KMS-11 (cell line): ENCODE data around the gene PPP1R12B.
A peak's percentile ranks its signal among the peaks of the same experiment; 100 is the strongest.
"Not testable (repeated sequence)": the region's sequence is repeated elsewhere in the genome, so short reads cannot be mapped to it uniquely, and the experiment has no call there.

Experiments
- H2AFZ ChIP-seq: fragments of 200-600 bp; sonication (generic); 2 replicates; pipeline ENCODE4 v1.6.1; 2016; ENCODE audit warnings: antibody characterized with exemption, mixed run types, low read depth
- H3K27ac ChIP-seq: fragments of 200-600 bp; sonication (generic); 2 replicates; pipeline ENCODE4 v1.6.1; 2016; ENCODE audit warnings: mild to moderate bottlenecking, mixed run types
- H3K27me3 ChIP-seq: fragments of 200-600 bp; sonication (generic); 2 replicates; pipeline ENCODE4 v1.6.1; 2017; ENCODE audit warnings: mild to moderate bottlenecking, low read depth, mixed run types, moderate library complexity; ENCODE audit not compliant: insufficient read depth
- H3K36me3 ChIP-seq: fragments of 200-600 bp; sonication (generic); 2 replicates; pipeline ENCODE4 v1.6.1; 2017; ENCODE audit warnings: mild to moderate bottlenecking, mixed run types; ENCODE audit not compliant: insufficient read depth
- H3K4me1 ChIP-seq: fragments of 200-600 bp; sonication (generic); 2 replicates; pipeline ENCODE4 v1.6.1; 2016; ENCODE audit warnings: mild to moderate bottlenecking, low read depth, mixed run types; ENCODE audit not compliant: poor library complexity, severe bottlenecking
- H3K4me2 ChIP-seq: fragments of 200-600 bp; sonication (generic); 2 replicates; pipeline ENCODE4 v1.7.0; 2016; ENCODE audit warnings: mild to moderate bottlenecking, mixed run types
- H3K4me3 ChIP-seq: fragments of 200-600 bp; sonication (generic); IDR thresholded peaks from 2 replicates; pipeline ENCODE4 v1.6.1; 2017; ENCODE audit warnings: low read depth, low read length, mixed read lengths; ENCODE audit not compliant: insufficient read depth
- H3K79me2 ChIP-seq: fragments of 200-600 bp; sonication (generic); 2 replicates; pipeline ENCODE4 v1.6.1; 2016; ENCODE audit warnings: low read depth, mixed run types; ENCODE audit not compliant: insufficient read depth
- H3K9ac ChIP-seq: fragments of 200-600 bp; sonication (generic); 2 replicates; pipeline ENCODE4 v1.6.1; 2016; ENCODE audit warnings: mild to moderate bottlenecking, mixed run types
- H4K20me1 ChIP-seq: fragments of 200-600 bp; sonication (generic); 2 replicates; pipeline ENCODE4 v1.6.1; 2016; ENCODE audit warnings: mild to moderate bottlenecking, mixed run types; ENCODE audit not compliant: insufficient read depth
- TF ChIP-seq, protein P1 (sequence below): fragments of 200-600 bp; sonication (generic); conservative IDR thresholded peaks from 2 replicates; pipeline ENCODE4 v1.6.1; 2017; ENCODE audit warnings: low read depth, mild to moderate bottlenecking, antibody characterized with exemption, low read length, moderate library complexity, mixed read lengths

The PPP1R12B gene

DNA sequence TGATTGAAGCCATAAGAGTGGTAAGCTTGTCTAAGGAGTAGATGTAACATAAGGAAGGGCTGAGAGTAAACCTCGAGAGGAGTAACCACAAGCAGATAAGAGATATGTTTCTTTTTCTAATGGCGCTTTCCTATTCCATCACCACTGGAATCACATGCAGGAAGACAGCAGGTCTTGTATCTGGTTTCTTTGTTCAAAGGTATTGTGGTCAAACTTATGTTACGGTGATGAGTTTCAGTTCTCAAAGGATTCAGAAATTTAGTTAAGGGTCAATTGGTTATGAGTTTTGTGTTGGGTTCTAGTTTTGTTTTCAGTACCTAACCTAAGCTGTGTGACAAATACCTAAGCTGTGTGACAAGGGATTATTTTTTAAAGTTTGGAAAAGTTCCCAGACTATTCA, 198.3 kb downstream of the PPP1R12B start:
- peak overlapping the region; percentile 34; the same call in 1 of the 2 replicates for H3K27ac ChIP-seq
- peak overlapping the region; percentile 89 for H3K4me2 ChIP-seq
- H3K79me2 ChIP-seq, H3K36me3 ChIP-seq, H4K20me1 ChIP-seq, H3K9ac ChIP-seq, H3K4me3 ChIP-seq, H2AFZ ChIP-seq, H3K27me3 ChIP-seq: not testable (repeated sequence)
- peaks cover 51% of the 10 kb centered on the region for H3K4me1 ChIP-seq

GRCh38 chr1:202547215-202547614, 198.7 kb downstream of the PPP1R12B start:
- Histone ChIP-seq H3K4me2 (peak overlapping the region; percentile 89), H3K79me2 (no peaks in the 10 kb centered on the region), H3K36me3 (no peaks in the 10 kb centered on the region), H3K9ac (no peak overlapping the region), H2AFZ (no peak overlapping the region), H4K20me1 (no peaks in the 10 kb centered on the region; the same call in 1 of the 2 replicates), H3K4me1 (peaks cover 55% of the 10 kb centered on the region), H3K4me3 (no peak overlapping the region), H3K27ac (peak overlapping the region; percentile 19; the same call in 1 of the 2 replicates), H3K27me3 (no peaks in the 10 kb centered on the region)
- TF ChIP-seq, protein P1, sequence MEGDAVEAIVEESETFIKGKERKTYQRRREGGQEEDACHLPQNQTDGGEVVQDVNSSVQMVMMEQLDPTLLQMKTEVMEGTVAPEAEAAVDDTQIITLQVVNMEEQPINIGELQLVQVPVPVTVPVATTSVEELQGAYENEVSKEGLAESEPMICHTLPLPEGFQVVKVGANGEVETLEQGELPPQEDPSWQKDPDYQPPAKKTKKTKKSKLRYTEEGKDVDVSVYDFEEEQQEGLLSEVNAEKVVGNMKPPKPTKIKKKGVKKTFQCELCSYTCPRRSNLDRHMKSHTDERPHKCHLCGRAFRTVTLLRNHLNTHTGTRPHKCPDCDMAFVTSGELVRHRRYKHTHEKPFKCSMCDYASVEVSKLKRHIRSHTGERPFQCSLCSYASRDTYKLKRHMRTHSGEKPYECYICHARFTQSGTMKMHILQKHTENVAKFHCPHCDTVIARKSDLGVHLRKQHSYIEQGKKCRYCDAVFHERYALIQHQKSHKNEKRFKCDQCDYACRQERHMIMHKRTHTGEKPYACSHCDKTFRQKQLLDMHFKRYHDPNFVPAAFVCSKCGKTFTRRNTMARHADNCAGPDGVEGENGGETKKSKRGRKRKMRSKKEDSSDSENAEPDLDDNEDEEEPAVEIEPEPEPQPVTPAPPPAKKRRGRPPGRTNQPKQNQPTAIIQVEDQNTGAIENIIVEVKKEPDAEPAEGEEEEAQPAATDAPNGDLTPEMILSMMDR, result no peak

GRCh38 chr1:202550088-202550487, 201.6 kb downstream of the PPP1R12B start:
- not testable (repeated sequence) for H4K20me1 ChIP-seq, H3K4me3 ChIP-seq, H3K27ac ChIP-seq, H2AFZ ChIP-seq, H3K27me3 ChIP-seq, H3K4me2 ChIP-seq, H3K9ac ChIP-seq, H3K79me2 ChIP-seq, H3K36me3 ChIP-seq
- H3K4me1 ChIP-seq, result peaks cover 77% of the 10 kb centered on the region

GRCh38 chr1:202551683-202552082, 203.2 kb downstream of the PPP1R12B start:
- Histone ChIP-seq H3K9ac (no peak overlapping the region), H3K27me3 (no peaks in the 10 kb centered on the region)
- TF ChIP-seq, protein P1, result no peak

DNA sequence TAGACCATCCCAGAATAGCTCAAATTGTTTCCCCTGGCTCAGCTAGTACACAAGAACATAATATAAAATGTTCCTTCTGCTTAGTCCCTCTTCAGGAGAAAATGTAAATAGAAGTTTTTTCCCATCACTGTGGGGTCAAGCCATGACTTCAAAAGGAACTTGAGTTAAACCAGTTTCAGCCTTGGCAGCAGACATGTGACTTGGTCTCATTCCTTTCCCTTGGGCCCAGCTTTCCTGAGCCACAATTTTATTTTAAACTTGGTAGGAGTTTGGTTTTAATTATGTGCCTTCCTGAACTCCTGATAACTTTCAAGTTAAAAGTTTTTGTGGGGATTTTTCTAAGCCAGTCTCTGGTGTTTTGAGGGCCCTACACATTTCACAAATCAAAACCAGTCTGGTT, 204.1 kb downstream of the PPP1R12B start:
- not testable (repeated sequence) for H3K79me2 ChIP-seq, H2AFZ ChIP-seq, H4K20me1 ChIP-seq, H3K27me3 ChIP-seq, H3K36me3 ChIP-seq, H3K9ac ChIP-seq, H3K4me3 ChIP-seq
- Histone ChIP-seq H3K4me2 (peak overlapping the region; percentile 21; the same call in 1 of the 2 replicates), H3K27ac (peak overlapping the region; percentile 22; the same call in 1 of the 2 replicates), H3K4me1 (peaks cover 53% of the 10 kb centered on the region)

More at GRCh38 chr1:202551683-202552082, 203.2 kb downstream of the PPP1R12B start:
- H3K4me2 ChIP-seq, result peak overlapping the region; percentile 8; the same call in 1 of the 2 replicates
- H3K4me3 ChIP-seq, result no peak overlapping the region
- H3K79me2 ChIP-seq, result no peaks in the 10 kb centered on the region
- H3K4me1 ChIP-seq, result peaks cover 61% of the 10 kb centered on the region
- H3K27ac ChIP-seq, result no peak overlapping the region
- no peak overlapping the region for H2AFZ ChIP-seq
- H3K36me3 ChIP-seq, result no peaks in the 10 kb centered on the region
- no peaks in the 10 kb centered on the region; the same call in 1 of the 2 replicates for H4K20me1 ChIP-seq

- H3K27me3 ChIP-seq, H3K9ac ChIP-seq, H4K20me1 ChIP-seq, H3K4me3 ChIP-seq, H3K79me2 ChIP-seq, H3K36me3 ChIP-seq, H2AFZ ChIP-seq: not testable (repeated sequence)
- Histone ChIP-seq H3K27ac (peak overlapping the region; percentile 22; the same call in 1 of the 2 replicates), H3K4me1 (peaks cover 49% of the 10 kb centered on the region), H3K4me2 (peak overlapping the region; percentile 21; the same call in 1 of the 2 replicates)
Observed at GRCh38 chr1:202553078-202553477, 204.6 kb downstream of the PPP1R12B start.
